ENCODE measurements around the gene EEF2K. TPM values are rescaled to one million over a fixed set of nuclear protein-coding genes. Genes with fewer than 3 reads are reported as not detected.

EEF2K gene
- total RNA-seq, 1 experiment from 2014 or later = 17.5 TPM

GRCh38 chr16:22327446-22327775 lies 121.3 kb downstream of the EEF2K start:
- Histone ChIP-seq H3K4me3 (ENCODE audit: low read depth, low read length) (no peak overlapping the region), H3K36me3 (ENCODE audit: control insufficient read depth, insufficient read depth, low read length) (peaks cover 2% of the 10 kb centered on the region), H3K4me1 (no peaks in the 10 kb centered on the region), H3K9me3 (no peaks in the 10 kb centered on the region), H3K27me3 (replicated peaks; ENCODE audit: control insufficient read depth, insufficient read depth, low read length) (no peaks in the 10 kb centered on the region)
- Mint-ChIP-seq H3K27ac (ENCODE audit: unreplicated experiment) (no peak overlapping the region), H3K4me1 (ENCODE audit: low read depth, unreplicated experiment) (no peaks in the 10 kb centered on the region), H3K9me3 (ENCODE audit: unreplicated experiment) (no peaks in the 10 kb centered on the region), H3K27me3 (ENCODE audit: insufficient read depth, unreplicated experiment) (no peaks in the 10 kb centered on the region), H3K36me3 (ENCODE audit: insufficient read depth, unreplicated experiment) (peaks cover 81% of the 10 kb centered on the region), H3K4me3 (ENCODE audit: unreplicated experiment) (no peak overlapping the region)
- CTCF ChIA-PET = no interaction called here
- intact Hi-C loops (cut with micrococcal nuclease; ENCODE audit: unreplicated experiment) = no loop called here
- no peak for DNase-seq
- no TSS peak for BruUV-seq (replicated peaks)
- no peak for TF ChIP-seq CTCF (IDR thresholded peaks at IDR 0.05; ENCODE audit: insufficient read depth in 1 of 2, low read depth in 1 of 2, low read length in 1 of 2, severe bottlenecking in 1 of 2, unreplicated experiment in 1 of 2)
- POLR2A ChIA-PET = no interaction called here

- Histone ChIP-seq H3K9me3 (no peaks in the 10 kb centered on the region), H3K27me3 (replicated peaks; ENCODE audit: control insufficient read depth, insufficient read depth, low read length) (no peaks in the 10 kb centered on the region), H3K36me3 (ENCODE audit: control insufficient read depth, insufficient read depth, low read length) (peaks cover 2% of the 10 kb centered on the region), H3K4me3 (ENCODE audit: low read depth, low read length) (no peak overlapping the region), H3K4me1 (no peaks in the 10 kb centered on the region)
- Mint-ChIP-seq H3K9me3 (ENCODE audit: unreplicated experiment) (no peaks in the 10 kb centered on the region), H3K36me3 (ENCODE audit: insufficient read depth, unreplicated experiment) (peaks cover 78% of the 10 kb centered on the region), H3K27me3 (ENCODE audit: insufficient read depth, unreplicated experiment) (no peaks in the 10 kb centered on the region), H3K4me1 (ENCODE audit: low read depth, unreplicated experiment) (no peaks in the 10 kb centered on the region), H3K4me3 (ENCODE audit: unreplicated experiment) (no peak overlapping the region), H3K27ac (ENCODE audit: unreplicated experiment) (no peak overlapping the region)
- DNase-seq = no peak
- no peak for TF ChIP-seq CTCF (IDR thresholded peaks at IDR 0.05; ENCODE audit: insufficient read depth in 1 of 2, low read depth in 1 of 2, low read length in 1 of 2, severe bottlenecking in 1 of 2, unreplicated experiment in 1 of 2)
- no TSS peak for BruUV-seq (replicated peaks)
- CTCF ChIA-PET = no interaction called here
- POLR2A ChIA-PET = no interaction called here
- intact Hi-C loops (cut with micrococcal nuclease; ENCODE audit: unreplicated experiment) = no loop called here
These were observed 122.1 kb downstream of the EEF2K start for GRCh38 chr16:22328081-22328725.

GRCh38 chr16:22329199-22329695 lies 123.2 kb downstream of the EEF2K start:
- no peak for TF ChIP-seq CTCF (IDR thresholded peaks at IDR 0.05; ENCODE audit: insufficient read depth in 1 of 2, low read depth in 1 of 2, low read length in 1 of 2, severe bottlenecking in 1 of 2, unreplicated experiment in 1 of 2)
- Histone ChIP-seq H3K4me3 (ENCODE audit: low read depth, low read length) (no peak overlapping the region), H3K4me1 (no peaks in the 10 kb centered on the region), H3K27me3 (replicated peaks; ENCODE audit: control insufficient read depth, insufficient read depth, low read length) (no peaks in the 10 kb centered on the region), H3K36me3 (ENCODE audit: control insufficient read depth, insufficient read depth, low read length) (peaks cover 2% of the 10 kb centered on the region), H3K9me3 (no peaks in the 10 kb centered on the region)
- no peak for DNase-seq
- POLR2A ChIA-PET = no interaction called here
- no peak overlapping the region for H3K27ac Mint-ChIP-seq (ENCODE audit: unreplicated experiment)
- no peaks in the 10 kb centered on the region for H3K4me1 Mint-ChIP-seq (ENCODE audit: low read depth, unreplicated experiment)
- intact Hi-C loops (cut with micrococcal nuclease; ENCODE audit: unreplicated experiment) = no loop called here
- H3K4me3 Mint-ChIP-seq (ENCODE audit: unreplicated experiment) = no peak overlapping the region
- CTCF ChIA-PET = no interaction called here
- H3K36me3 Mint-ChIP-seq (ENCODE audit: insufficient read depth, unreplicated experiment) = peaks cover 78% of the 10 kb centered on the region
- no peaks in the 10 kb centered on the region for H3K9me3 Mint-ChIP-seq (ENCODE audit: unreplicated experiment)
- H3K27me3 Mint-ChIP-seq (ENCODE audit: insufficient read depth, unreplicated experiment) = no peaks in the 10 kb centered on the region
- no TSS peak for BruUV-seq (replicated peaks)

Measured in Caco-2 (cell line).